Panc1 (cell line): ENCODE measurements around the gene KHNYN. TPM values are rescaled to one million over a fixed set of nuclear protein-coding genes. Genes with fewer than 3 reads are reported as not detected.

Source experiments
- ATAC-seq: fragments of 200-7000 bp; cut with Tn5 transposase; 2 replicates; pipeline ENCODE4 v1.9.1; 2020; ENCODE audit warnings: mild to moderate bottlenecking, moderate library complexity
- Bru-seq: library from RNA; stranded (reverse); fragments of 400-500 nt; gene quantifications from one replicate; lab custom pipeline; 2021; lab: Mats Ljungman, UMichigan
- BruChase-seq, 2 experiments: library from RNA; stranded (reverse); fragments of 400-500 nt; gene quantifications; one replicate each; lab custom pipeline; 2021; lab: Mats Ljungman, UMichigan
- BruUV-seq: library from RNA; stranded (reverse); fragments of 400-500 nt; replicated peaks from 2 replicates; lab custom pipeline; 2021; lab: Mats Ljungman, UMichigan
- CTCF ChIA-PET: fragments of 300-600 bp; sonication (Branson Sonifier 250); formaldehyde crosslinking; loops from one replicate; lab custom pipeline; 2022; ENCODE audit warnings: antibody characterized with exemption; lab: Charles Lee
- POLR2A ChIA-PET: fragments of 300-600 bp; sonication (Branson Sonifier 250); formaldehyde crosslinking; loops from one replicate; lab custom pipeline; 2022; ENCODE audit warnings: antibody characterized with exemption; lab: Charles Lee
- DNase-seq: peaks from one replicate; pipeline ENCODE4 v3.0.0-alpha.2; 2010; ENCODE audit warnings: low read depth, low spot score
- H3K27ac ChIP-seq: 2 replicates; pipeline ENCODE4 v1.5.1; 2011; ENCODE audit warnings: mild to moderate bottlenecking, low read length, inconsistent platforms
- H3K27me3 ChIP-seq: fragments of 200-500 bp; sonication (Bioruptor generic); 2 replicates; pipeline ENCODE4 v1.6.0; 2014; ENCODE audit warnings: low read length, inconsistent platforms; ENCODE audit not compliant: control insufficient read depth, insufficient read depth
- H3K36me3 ChIP-seq: fragments of 200-500 bp; sonication (Bioruptor generic); 2 replicates; pipeline ENCODE4 v1.5.1; 2014; ENCODE audit warnings: inconsistent platforms, mild to moderate bottlenecking, low read length, moderate library complexity; ENCODE audit not compliant: control insufficient read depth, insufficient read depth
- H3K4me1 ChIP-seq: 2 replicates; pipeline ENCODE4 v1.5.1; 2011; ENCODE audit warnings: inconsistent platforms, mild to moderate bottlenecking, low read length, moderate library complexity; ENCODE audit not compliant: control insufficient read depth, insufficient read depth
- H3K4me3 ChIP-seq, 2 experiments: 2 replicates each; pipeline ENCODE4 v1.5.1; 2011 to 2012; ENCODE audit warnings: low read depth in 2 of 2, low read length in 2 of 2, mild to moderate bottlenecking in 2 of 2, inconsistent platforms in 1 of 2, moderate library complexity in 1 of 2
- H3K9me3 ChIP-seq: fragments of 200-500 bp; sonication (Bioruptor generic); 2 replicates; pipeline ENCODE4 v1.5.1; 2014; ENCODE audit warnings: low read depth, mild to moderate bottlenecking, inconsistent platforms, low read length, moderate library complexity; ENCODE audit not compliant: control insufficient read depth, insufficient read depth
- CTCF ChIP-seq: fragments of 450-650 bp; IDR thresholded peaks from 2 replicates; pipeline ENCODE4 v1.5.1; 2017; ENCODE audit warnings: mild to moderate bottlenecking
- POLR2AphosphoS5 ChIP-seq: IDR thresholded peaks from 2 replicates; pipeline ENCODE4 v1.6.1; 2012; ENCODE audit warnings: mild to moderate bottlenecking, low read depth, low read length, moderate library complexity
- SIN3A ChIP-seq: IDR thresholded peaks from 2 replicates; pipeline ENCODE4 v1.6.1; 2012; ENCODE audit warnings: low read depth, mild to moderate bottlenecking, low read length, moderate library complexity, borderline replicate concordance; ENCODE audit not compliant: insufficient read depth
- TCF7L2 ChIP-seq: IDR thresholded peaks from 2 replicates; pipeline ENCODE4 v1.6.1; 2011; ENCODE audit warnings: mild to moderate bottlenecking, low read depth, low read length, inconsistent platforms
- in situ Hi-C: cut with HindIII; loops from 2 replicates; pipeline ENCODE4 v1.10.0; 2016; ENCODE audit warnings: low sequenced_read_pairs, low pct_unique_long_range_greater_than_20kb
- intact Hi-C: fragments of 100-400 bp; cut with micrococcal nuclease; formaldehyde crosslinking; loops from one replicate; pipeline ENCODE4 v1.10.0; 2022; ENCODE audit not compliant: unreplicated experiment
- long read RNA-seq: library from polyadenylated mRNA; unstranded; transcript quantifications from one replicate; pipeline ENCODE4 v2.0.0, GENCODE V29; 2021; ENCODE audit not compliant: unreplicated experiment
- polyA plus RNA-seq: library from polyadenylated mRNA; unstranded; fragments of >200 nt; gene quantifications from one replicate; pipeline ENCODE4 v1.2.1, GENCODE V29; 2012; ENCODE audit warnings: missing spikeins; ENCODE audit not compliant: insufficient read length
- total RNA-seq: library from RNA; stranded (reverse); gene quantifications from one replicate; pipeline ENCODE4 v1.2.1, GENCODE V29; 2021; ENCODE audit not compliant: unreplicated experiment
- TF ChIP-seq, protein P1 (sequence below), 2 experiments: IDR thresholded peaks; 2 replicates each; pipeline ENCODE4 v1.6.1; 2011 to 2012; ENCODE audit warnings: low read depth in 2 of 2, control low read depth in 1 of 2, low read length in 1 of 2, mild to moderate bottlenecking in 1 of 2, moderate library complexity in 1 of 2; ENCODE audit not compliant: insufficient read depth in 1 of 2

The KHNYN gene
- total RNA-seq (37.6 TPM), Bru-seq, nascent RNA (percentile 79 among the genes with signal in this experiment), BruChase-seq, experiment 1, labeled RNA remaining after a 2-hour chase (percentile 91 among the genes with signal in this experiment), BruChase-seq, experiment 2, labeled RNA remaining after a 6-hour chase (percentile 91 among the genes with signal in this experiment)
- polyA plus RNA-seq: 31.2 TPM
- long read RNA-seq, transcript KHNYN-202 (8 exons, 3,359 nt): major isoform, 27 of 85 reads
- long read RNA-seq, transcript KHNYN-206 (8 exons, 2,443 nt): minor isoform, 6 of 85 reads
- long read RNA-seq, partial matches to known transcripts: 34 of 85 reads
- long read RNA-seq, other reads (novel, unspliced or antisense): 18 of 85 reads

GRCh38 chr14:24429395-24430142, at the start of gene KHNYN, which contains the start of gene CBLN3:
KHNYN (plus strand) TSS chr14:24429954; CDS start chr14:24430731, 777 bp downstream.
CBLN3 (minus strand) TSS chr14:24429668; CDS start chr14:24429054, 614 bp downstream.
- H3K9me3 ChIP-seq: no peaks in the 10 kb centered on the region
- peaks cover 6% of the 10 kb centered on the region for H3K36me3 ChIP-seq
- H3K4me3 ChIP-seq: peak within 1 kb of the TSS; percentile 74 to 84
- ATAC-seq (peak; percentile 91), DNase-seq (no peak)
- intact Hi-C loops (loop anchor here (2.0 kb wide), 1 partner anchor 97 kb away; no protein-coding TSS in a partner anchor), in situ Hi-C loops (loop anchor here (10.0 kb wide), 1 partner anchor 95 kb away; the partner anchor contains the start of genes ADCY4 and RIPK3)
- peaks cover 8% of the 10 kb centered on the region for H3K4me1 ChIP-seq
- no TSS peak for BruUV-seq
- CTCF ChIA-PET: interaction anchor here (2.9 kb wide), 1 partner anchor 64 kb away, joined by 46 read pairs; no protein-coding TSS in a partner anchor
- no peak for TF ChIP-seq TCF7L2
- 0 out of 2 replicates have a peak, but pooled peaks have one; percentile 24 for TF ChIP-seq SIN3A
- TF ChIP-seq POLR2AphosphoS5: peak; percentile 78
- no peak for TF ChIP-seq CTCF
- TF ChIP-seq, protein P1, sequence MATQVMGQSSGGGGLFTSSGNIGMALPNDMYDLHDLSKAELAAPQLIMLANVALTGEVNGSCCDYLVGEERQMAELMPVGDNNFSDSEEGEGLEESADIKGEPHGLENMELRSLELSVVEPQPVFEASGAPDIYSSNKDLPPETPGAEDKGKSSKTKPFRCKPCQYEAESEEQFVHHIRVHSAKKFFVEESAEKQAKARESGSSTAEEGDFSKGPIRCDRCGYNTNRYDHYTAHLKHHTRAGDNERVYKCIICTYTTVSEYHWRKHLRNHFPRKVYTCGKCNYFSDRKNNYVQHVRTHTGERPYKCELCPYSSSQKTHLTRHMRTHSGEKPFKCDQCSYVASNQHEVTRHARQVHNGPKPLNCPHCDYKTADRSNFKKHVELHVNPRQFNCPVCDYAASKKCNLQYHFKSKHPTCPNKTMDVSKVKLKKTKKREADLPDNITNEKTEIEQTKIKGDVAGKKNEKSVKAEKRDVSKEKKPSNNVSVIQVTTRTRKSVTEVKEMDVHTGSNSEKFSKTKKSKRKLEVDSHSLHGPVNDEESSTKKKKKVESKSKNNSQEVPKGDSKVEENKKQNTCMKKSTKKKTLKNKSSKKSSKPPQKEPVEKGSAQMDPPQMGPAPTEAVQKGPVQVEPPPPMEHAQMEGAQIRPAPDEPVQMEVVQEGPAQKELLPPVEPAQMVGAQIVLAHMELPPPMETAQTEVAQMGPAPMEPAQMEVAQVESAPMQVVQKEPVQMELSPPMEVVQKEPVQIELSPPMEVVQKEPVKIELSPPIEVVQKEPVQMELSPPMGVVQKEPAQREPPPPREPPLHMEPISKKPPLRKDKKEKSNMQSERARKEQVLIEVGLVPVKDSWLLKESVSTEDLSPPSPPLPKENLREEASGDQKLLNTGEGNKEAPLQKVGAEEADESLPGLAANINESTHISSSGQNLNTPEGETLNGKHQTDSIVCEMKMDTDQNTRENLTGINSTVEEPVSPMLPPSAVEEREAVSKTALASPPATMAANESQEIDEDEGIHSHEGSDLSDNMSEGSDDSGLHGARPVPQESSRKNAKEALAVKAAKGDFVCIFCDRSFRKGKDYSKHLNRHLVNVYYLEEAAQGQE (IDR thresholded peaks at IDR 0.05; ENCODE audit: insufficient read depth in 1 of 2, low read depth in 2 of 2, low read length in 1 of 2): no peak
- POLR2A ChIA-PET: no interaction called here
- H3K27ac ChIP-seq: peak within 1 kb of the TSS; percentile 91
- H3K27me3 ChIP-seq: no peaks in the 10 kb centered on the region

- Histone ChIP-seq H3K4me1 (no peaks in the 10 kb centered on the region), H3K27me3 (no peaks in the 10 kb centered on the region), H3K36me3 (no peaks in the 10 kb centered on the region), H3K27ac (no peak overlapping the region), H3K4me3 (no peak overlapping the region), H3K9me3 (no peaks in the 10 kb centered on the region)
- no TSS peak for BruUV-seq
- ATAC-seq: no peak
- intact Hi-C loops (no loop called here), in situ Hi-C loops (no loop called here)
- ChIA-PET CTCF (no interaction called here), POLR2A (no interaction called here)
- no peak for TF ChIP-seq SIN3A
- TF ChIP-seq POLR2AphosphoS5: no peak
- TF ChIP-seq, protein P1 (IDR thresholded peaks at IDR 0.05; ENCODE audit: insufficient read depth in 1 of 2, low read depth in 2 of 2, low read length in 1 of 2): no peak
- no peak for TF ChIP-seq TCF7L2
- no peak for TF ChIP-seq CTCF
- DNase-seq: no peak
Observed at GRCh38 chr14:24381363-24382063, 48.2 kb upstream of the KHNYN start.
